GM10248 (cell line): ENCODE measurements around the gene MS4A2.

Experiments used
- CTCF ChIA-PET: fragments of 300-600 bp; sonication (Branson Sonifier 250); formaldehyde crosslinking; extraction: SDS; loops from one replicate; lab custom pipeline; 2021; ENCODE audit warnings: antibody characterized with exemption; lab: Yijun Ruan, JAX
- POLR2A ChIA-PET: fragments of 350-650 bp; sonication (Branson Sonifier 250); formaldehyde crosslinking; extraction: SDS; loops from one replicate; lab custom pipeline; 2020; ENCODE audit warnings: antibody characterized with exemption; lab: Yijun Ruan, JAX
- DNase-seq: peaks from one replicate; pipeline ENCODE4 v3.0.0; 2012; ENCODE audit errors: extremely low spot score
- CTCF ChIP-seq: IDR thresholded peaks from 2 replicates; pipeline ENCODE4 v1.5.1; 2012; ENCODE audit warnings: mild to moderate bottlenecking, low read depth; ENCODE audit errors: extremely low read depth, missing control alignments, control extremely low read depth

MS4A2 gene

GRCh38 chr11:60080535-60080934 lies 7.9 kb upstream of the MS4A2 start:
- TF ChIP-seq CTCF, result no peak
- DNase-seq, result no peak
- CTCF ChIA-PET, result no interaction called here
- POLR2A ChIA-PET, result no interaction called here

- no peak for TF ChIP-seq CTCF
- ChIA-PET CTCF (interaction anchor here (1.0 kb wide), 1 partner anchor 167 kb away, joined by 3 read pairs; no protein-coding TSS in a partner anchor), POLR2A (no interaction called here)
- DNase-seq, result no peak
Observed at GRCh38 chr11:60084631-60085273, 3.7 kb upstream of the MS4A2 start.

GRCh38 chr11:60085909-60086308 lies 2.6 kb upstream of the MS4A2 start:
- TF ChIP-seq CTCF, result no peak
- POLR2A ChIA-PET, result no interaction called here
- DNase-seq, result no peak
- CTCF ChIA-PET, result no interaction called here

GRCh38 chr11:60087239-60087638 lies 1.2 kb upstream of the MS4A2 start:
- POLR2A ChIA-PET, result no interaction called here
- CTCF ChIA-PET, result no interaction called here
- DNase-seq, result no peak
- TF ChIP-seq CTCF, result no peak

- CTCF ChIA-PET, result interaction anchor here (0.9 kb wide), 1 partner anchor 26 kb away, joined by 3 read pairs; no protein-coding TSS in a partner anchor
- POLR2A ChIA-PET, result no interaction called here
- TF ChIP-seq CTCF, result no peak
- DNase-seq, result no peak
Observed at GRCh38 chr11:60095477-60096120, 7.1 kb downstream of the MS4A2 start.

GRCh38 chr11:60097189-60097588 lies 8.7 kb downstream of the MS4A2 start:
- no peak for DNase-seq
- ChIA-PET POLR2A (no interaction called here), CTCF (no interaction called here)
- no peak for TF ChIP-seq CTCF
